ENCODE data around the gene KCNK1. TPM values are rescaled to one million over a fixed set of nuclear protein-coding genes. Genes with fewer than 3 reads are reported as not detected.

The KCNK1 gene
- polyA plus RNA-seq, 1 donor (not counting 4 experiments of a cell fraction or from before 2014, with no cell fraction given), result 17.5 TPM

DNA sequence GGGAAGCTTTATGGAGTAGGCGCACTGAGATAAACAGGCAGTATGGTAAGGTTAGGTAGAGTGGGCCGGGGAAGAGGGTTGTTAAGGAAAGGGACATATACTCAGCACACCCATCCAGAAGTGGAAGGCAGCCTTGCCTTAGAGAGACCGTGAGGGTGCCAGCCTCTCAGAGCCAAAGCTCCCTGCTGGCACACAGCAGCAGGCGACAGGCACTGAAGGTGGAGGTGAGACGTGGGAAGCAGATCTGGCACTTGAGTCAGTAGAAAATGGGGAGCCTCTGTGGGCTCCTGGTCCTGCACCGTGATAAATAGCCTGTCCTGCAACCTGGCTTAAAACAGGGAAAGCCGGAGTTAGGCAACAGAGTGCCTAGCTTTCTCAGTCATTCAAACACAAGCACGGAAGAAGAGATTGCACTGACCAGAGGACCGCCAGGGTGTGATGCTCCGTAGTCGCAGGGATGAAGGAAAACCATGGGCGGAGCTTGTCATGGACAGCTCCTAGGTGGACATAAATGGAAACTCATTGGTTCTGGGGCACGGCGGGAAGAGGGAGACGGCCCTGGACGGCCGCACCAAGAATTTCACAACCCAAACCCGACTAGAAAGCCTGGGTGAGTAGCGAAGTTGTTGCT is 15.5 kb downstream of the KCNK1 start:
- Histone ChIP-seq H3K27ac (ENCODE audit: control insufficient read depth, insufficient read depth, low read length) (no peak overlapping the region), H3K27me3 (ENCODE audit: control insufficient read depth, extremely low read depth, insufficient read depth, low read length) (no peaks in the 10 kb centered on the region), H3K9ac (ENCODE audit: control insufficient read depth, extremely low read depth, insufficient read depth, low read length) (no peak overlapping the region), H2AFZ (ENCODE audit: control insufficient read depth, low read length) (no peak overlapping the region), H3K4me2 (ENCODE audit: control insufficient read depth, extremely low read depth, insufficient read depth, low read depth, low read length) (no peak overlapping the region), H4K20me1 (ENCODE audit: control insufficient read depth, extremely low read depth, insufficient read depth, low read length) (no peaks in the 10 kb centered on the region), H3K4me1 (ENCODE audit: control insufficient read depth, extremely low read depth, insufficient read depth, low read length) (peaks cover 20% of the 10 kb centered on the region), H3K9me3 (ENCODE audit: control insufficient read depth, low read depth, low read length) (no peaks in the 10 kb centered on the region), H3K4me3 (ENCODE audit: control insufficient read depth in 2 of 3, extremely low read depth in 1 of 3, insufficient read depth in 2 of 3, low read depth in 1 of 3, low read length in 3 of 3) (no peak overlapping the region), H3K79me2 (ENCODE audit: control insufficient read depth, insufficient read depth, low read length) (peaks cover 18% of the 10 kb centered on the region), H3K9me1 (ENCODE audit: control insufficient read depth, extremely low read depth, insufficient read depth, low read length) (peaks cover 3% of the 10 kb centered on the region), H3K36me3 (ENCODE audit: control insufficient read depth in 2 of 2, extremely low read depth in 1 of 2, insufficient read depth in 2 of 2, low read length in 2 of 2) (peaks cover 2 to 8% of the 10 kb centered on the region in 2 experiments)
- TF ChIP-seq, protein P1, sequence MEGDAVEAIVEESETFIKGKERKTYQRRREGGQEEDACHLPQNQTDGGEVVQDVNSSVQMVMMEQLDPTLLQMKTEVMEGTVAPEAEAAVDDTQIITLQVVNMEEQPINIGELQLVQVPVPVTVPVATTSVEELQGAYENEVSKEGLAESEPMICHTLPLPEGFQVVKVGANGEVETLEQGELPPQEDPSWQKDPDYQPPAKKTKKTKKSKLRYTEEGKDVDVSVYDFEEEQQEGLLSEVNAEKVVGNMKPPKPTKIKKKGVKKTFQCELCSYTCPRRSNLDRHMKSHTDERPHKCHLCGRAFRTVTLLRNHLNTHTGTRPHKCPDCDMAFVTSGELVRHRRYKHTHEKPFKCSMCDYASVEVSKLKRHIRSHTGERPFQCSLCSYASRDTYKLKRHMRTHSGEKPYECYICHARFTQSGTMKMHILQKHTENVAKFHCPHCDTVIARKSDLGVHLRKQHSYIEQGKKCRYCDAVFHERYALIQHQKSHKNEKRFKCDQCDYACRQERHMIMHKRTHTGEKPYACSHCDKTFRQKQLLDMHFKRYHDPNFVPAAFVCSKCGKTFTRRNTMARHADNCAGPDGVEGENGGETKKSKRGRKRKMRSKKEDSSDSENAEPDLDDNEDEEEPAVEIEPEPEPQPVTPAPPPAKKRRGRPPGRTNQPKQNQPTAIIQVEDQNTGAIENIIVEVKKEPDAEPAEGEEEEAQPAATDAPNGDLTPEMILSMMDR (optimal IDR thresholded peaks at IDR 0.05 in 1 of 3, IDR thresholded peaks at IDR 0.05 in 1 of 3, conservative IDR thresholded peaks at IDR 0.05 in 1 of 3; ENCODE audit: extremely low read depth in 1 of 3, insufficient read depth in 2 of 3, low read length in 3 of 3), result no peak
- TF ChIP-seq EZH2 (IDR thresholded peaks at IDR 0.05; ENCODE audit: low read length), result no peak
- FAIRE-seq, result no peak
- no peak for DNase-seq (ENCODE audit: low read depth, low spot score)
- dilution Hi-C loops (cut with MboI; ENCODE audit: extremely low pct_ligation_motif_present, low sequenced_read_pairs), result no loop called here

GRCh38 chr1:233631810-233632405 is 18.0 kb downstream of the KCNK1 start:
- H3K9ac ChIP-seq (ENCODE audit: control insufficient read depth, extremely low read depth, insufficient read depth, low read length), result no peak overlapping the region
- H3K27ac ChIP-seq (ENCODE audit: control insufficient read depth, insufficient read depth, low read length), result no peak overlapping the region
- dilution Hi-C loops (cut with MboI; ENCODE audit: extremely low pct_ligation_motif_present, low sequenced_read_pairs), result no loop called here
- no peaks in the 10 kb centered on the region for H3K9me3 ChIP-seq (ENCODE audit: control insufficient read depth, low read depth, low read length)
- no peaks in the 10 kb centered on the region for H3K9me1 ChIP-seq (ENCODE audit: control insufficient read depth, extremely low read depth, insufficient read depth, low read length)
- H3K79me2 ChIP-seq (ENCODE audit: control insufficient read depth, insufficient read depth, low read length), result peaks cover 7% of the 10 kb centered on the region
- H3K36me3 ChIP-seq (ENCODE audit: control insufficient read depth in 2 of 2, extremely low read depth in 1 of 2, insufficient read depth in 2 of 2, low read length in 2 of 2), result peaks cover 2 to 12% of the 10 kb centered on the region in 2 experiments
- H2AFZ ChIP-seq (ENCODE audit: control insufficient read depth, low read length), result no peak overlapping the region
- peaks cover 19% of the 10 kb centered on the region for H3K4me1 ChIP-seq (ENCODE audit: control insufficient read depth, extremely low read depth, insufficient read depth, low read length)
- H3K27me3 ChIP-seq (ENCODE audit: control insufficient read depth, extremely low read depth, insufficient read depth, low read length), result no peaks in the 10 kb centered on the region
- FAIRE-seq, result no peak
- no peak for TF ChIP-seq EZH2 (IDR thresholded peaks at IDR 0.05; ENCODE audit: low read length)
- TF ChIP-seq, protein P1 (optimal IDR thresholded peaks at IDR 0.05 in 1 of 3, IDR thresholded peaks at IDR 0.05 in 1 of 3, conservative IDR thresholded peaks at IDR 0.05 in 1 of 3; ENCODE audit: extremely low read depth in 1 of 3, insufficient read depth in 2 of 3, low read length in 3 of 3), result no peak
- H3K4me3 ChIP-seq (ENCODE audit: control insufficient read depth in 2 of 3, extremely low read depth in 1 of 3, insufficient read depth in 2 of 3, low read depth in 1 of 3, low read length in 3 of 3), result no peak overlapping the region
- H4K20me1 ChIP-seq (ENCODE audit: control insufficient read depth, extremely low read depth, insufficient read depth, low read length), result no peaks in the 10 kb centered on the region
- no peak overlapping the region for H3K4me2 ChIP-seq (ENCODE audit: control insufficient read depth, extremely low read depth, insufficient read depth, low read depth, low read length)
- no peak for DNase-seq (ENCODE audit: low read depth, low spot score)
